ENCODE measurements around the gene GLB1L. TPM values are rescaled to one million over a fixed set of nuclear protein-coding genes. Genes with fewer than 3 reads are reported as not detected.

Gene GLB1L
- total RNA-seq: 22.3 and 38.6 TPM in 2 replicates

GRCh38 chr2:219245148-219245898, at the start of gene GLB1L, which contains the start of gene STK16:
GLB1L (minus strand) TSS chr2:219245444; CDS start chr2:219243573, 1,871 bp downstream.
STK16 (plus strand) TSS chr2:219245479; CDS start chr2:219246000, 521 bp downstream.

GRCh38 chr2:219279151-219279915, 34.1 kb upstream of the GLB1L start, which contains the start of gene DNAJB2:
DNAJB2 (plus strand) TSS chr2:219279366; CDS start chr2:219279834, 468 bp downstream.

GRCh38 chr2:219253753-219254589, 8.7 kb upstream of the GLB1L start, which contains the start of gene TUBA4A:
TUBA4A (minus strand) TSS chr2:219253918; CDS start chr2:219253858, 60 bp downstream.

GRCh38 chr2:219252900-219253752, 7.9 kb upstream of the GLB1L start, which contains the start of gene TUBA4B:
TUBA4B (plus strand) TSS chr2:219253243; CDS start chr2:219253408, 165 bp downstream.

GRCh38 chr2:219229305-219230058, 15.8 kb downstream of the GLB1L start, which contains the start of the genes ANKZF1 and ATG9A:
ANKZF1 (plus strand) TSS chr2:219229806; CDS start chr2:219230258, 452 bp downstream.
ATG9A (minus strand) TSS chr2:219229636; CDS start chr2:219228024, 1,612 bp downstream.

GRCh38 chr2:219218732-219219701, 26.2 kb downstream of the GLB1L start, which contains the start of gene ABCB6:
ABCB6 (minus strand) TSS chr2:219218958; CDS start chr2:219218673, 285 bp downstream.

GRCh38 chr2:219206328-219207133, 38.7 kb downstream of the GLB1L start, which contains the start of gene ZFAND2B:
ZFAND2B (plus strand) TSS chr2:219206782; CDS start chr2:219206988, 206 bp downstream.

Other genes starting within 250 kb of the GLB1L start
- not detected in 2 replicates for gene CFAP65, start 203.9 kb downstream of the GLB1L start, total RNA-seq
- gene IHH, start 184.5 kb downstream of the GLB1L start, total RNA-seq: not detected in 2 replicates
- gene NHEJ1, start 84.6 kb downstream of the GLB1L start, total RNA-seq: 12.5 and 14.5 TPM in 2 replicates
- 0.57 and 2.4 TPM in 2 replicates for gene SLC23A3, start 75.4 kb downstream of the GLB1L start, total RNA-seq
- gene CNPPD1, start 68.5 kb downstream of the GLB1L start, total RNA-seq: 20.1 and 25.6 TPM in 2 replicates
- gene RETREG2, start 67.2 kb downstream of the GLB1L start, total RNA-seq: 52.1 and 91.3 TPM in 2 replicates
- gene ZFAND2B, start 38.7 kb downstream of the GLB1L start, total RNA-seq: 18.6 and 19.0 TPM in 2 replicates
- 32.1 and 67.8 TPM in 2 replicates for gene ABCB6, start 26.5 kb downstream of the GLB1L start, total RNA-seq
- 31.1 and 43.0 TPM in 2 replicates for gene ATG9A, start 15.8 kb downstream of the GLB1L start, total RNA-seq
- gene ANKZF1, start 15.6 kb downstream of the GLB1L start, total RNA-seq: 19.8 and 33.8 TPM in 2 replicates
- gene STK16, start within 50 bp of the GLB1L start, total RNA-seq: 24.2 and 30.7 TPM in 2 replicates
- not detected in 2 replicates for gene TUBA4B, start 7.8 kb upstream of the GLB1L start, total RNA-seq
- 7.0 and 12.0 TPM in 2 replicates for gene TUBA4A, start 8.5 kb upstream of the GLB1L start, total RNA-seq
- gene DNAJB2, start 33.9 kb upstream of the GLB1L start, total RNA-seq: 33.0 and 47.1 TPM in 2 replicates
- gene PTPRN, start 64.0 kb upstream of the GLB1L start, total RNA-seq: 6.4 and 57.0 TPM in 2 replicates
- not detected in 2 replicates for gene RESP18, start 87.3 kb upstream of the GLB1L start, total RNA-seq
- 106 and 116 TPM in 2 replicates for gene DNPEP, start 142.5 kb upstream of the GLB1L start, total RNA-seq
- 0.71 and 3.7 TPM in 2 replicates for gene DES, start 172.9 kb upstream of the GLB1L start, total RNA-seq
- 3.7 and 9.8 TPM in 2 replicates for gene SPEG, start 189.4 kb upstream of the GLB1L start, total RNA-seq